HG03280 (cell line): ENCODE measurements around the gene DIS3L2.
"Not testable (repeated sequence)": the region's sequence is repeated elsewhere in the genome, so short reads cannot be mapped to it uniquely, and the experiment has no call there.

Experiments
- ATAC-seq: cut with Tn5 transposase; IDR thresholded peaks from one replicate; pipeline ENCODE4 v1.9.1; 2021; ENCODE audit warnings: mild to moderate bottlenecking, moderate library complexity; ENCODE audit not compliant: unreplicated experiment

Gene DIS3L2

DNA sequence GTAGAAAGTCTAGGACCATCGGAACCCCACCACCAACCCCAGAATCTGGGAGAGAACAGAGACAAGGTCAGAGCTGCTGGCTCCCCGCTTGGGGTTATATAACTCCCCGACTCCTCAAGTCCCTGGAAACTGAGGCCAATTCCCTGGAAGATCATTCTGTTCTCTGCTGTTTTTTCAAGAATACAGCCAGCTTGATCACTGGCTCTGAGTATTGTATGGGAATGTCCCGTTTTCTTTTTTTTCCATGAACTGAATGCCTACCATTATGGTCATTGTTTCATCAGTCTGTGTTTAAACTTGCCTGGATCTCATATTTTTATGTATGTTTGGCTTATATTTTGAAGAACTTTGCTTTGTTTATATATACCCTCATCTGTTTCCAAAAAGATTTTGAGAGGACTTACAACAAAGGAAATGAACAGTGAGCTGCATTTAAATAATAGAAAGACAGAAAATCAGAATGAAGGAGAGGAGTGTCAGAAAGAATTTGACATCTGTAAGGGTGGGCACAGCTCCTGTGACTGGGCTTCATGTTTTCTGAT, 327.0 kb downstream of the DIS3L2 start:
- ATAC-seq: no peak

DNA sequence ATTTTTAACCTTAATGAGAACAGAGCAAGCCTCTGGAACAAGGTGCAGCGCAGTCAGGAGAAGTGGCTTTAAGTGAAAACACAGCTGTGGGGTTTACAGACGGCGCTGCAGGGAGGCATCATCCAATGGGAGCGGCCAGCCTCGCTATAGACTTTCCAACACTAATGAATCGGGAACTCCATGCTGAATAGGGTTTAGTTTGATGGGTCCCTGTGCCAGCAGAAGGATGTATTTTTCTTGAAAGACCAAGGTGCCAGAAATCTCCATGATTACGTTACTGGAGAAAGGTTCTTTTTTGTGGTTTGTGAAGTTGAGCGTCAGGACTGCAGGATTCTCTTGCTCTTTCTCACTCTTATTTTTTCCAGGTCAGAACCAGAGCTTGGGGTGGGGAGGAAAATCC, 329.2 kb downstream of the DIS3L2 start:
- ATAC-seq: no peak

- no peak for ATAC-seq
These were observed 329.8 kb downstream of the DIS3L2 start for GRCh38 chr2:232291343-232291742.

DNA sequence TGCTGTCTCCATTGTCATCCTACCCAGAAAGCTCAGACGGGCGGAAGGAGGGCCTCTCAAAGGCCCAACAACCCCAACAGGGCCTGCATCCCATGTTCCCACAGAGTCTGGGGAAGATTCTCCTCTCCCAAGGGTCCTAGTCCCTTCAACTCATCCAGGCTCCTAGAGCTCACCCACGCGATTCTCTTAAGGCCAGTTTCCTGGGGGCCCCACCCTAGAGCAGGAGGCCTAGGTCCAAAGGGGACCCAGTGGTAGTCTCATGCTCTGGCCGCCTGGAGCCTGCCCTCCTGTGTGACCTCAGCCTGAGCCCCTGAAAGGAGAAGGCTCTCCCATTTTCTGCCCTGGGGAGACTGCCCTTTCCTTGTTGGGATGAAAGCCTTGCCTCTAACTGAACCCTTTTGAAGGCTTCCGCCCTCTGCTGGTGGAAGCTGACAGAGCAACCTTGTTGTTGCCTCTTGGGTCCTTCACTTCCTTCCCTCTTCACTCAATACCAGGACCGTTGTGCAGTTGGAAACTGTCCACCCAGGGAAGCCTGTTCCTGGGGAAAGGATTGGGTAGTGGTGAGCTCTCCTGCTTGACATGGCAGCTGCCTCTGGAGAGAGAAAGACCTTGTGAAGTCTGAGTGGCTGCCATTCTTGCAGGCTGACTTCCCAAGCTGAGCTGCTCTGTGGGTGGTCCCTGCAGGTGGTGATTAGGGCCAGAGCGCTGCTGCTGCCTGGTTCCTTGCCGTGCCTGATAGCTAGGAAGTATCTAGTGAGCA, 331.1 kb downstream of the DIS3L2 start:
- no peak for ATAC-seq

DNA sequence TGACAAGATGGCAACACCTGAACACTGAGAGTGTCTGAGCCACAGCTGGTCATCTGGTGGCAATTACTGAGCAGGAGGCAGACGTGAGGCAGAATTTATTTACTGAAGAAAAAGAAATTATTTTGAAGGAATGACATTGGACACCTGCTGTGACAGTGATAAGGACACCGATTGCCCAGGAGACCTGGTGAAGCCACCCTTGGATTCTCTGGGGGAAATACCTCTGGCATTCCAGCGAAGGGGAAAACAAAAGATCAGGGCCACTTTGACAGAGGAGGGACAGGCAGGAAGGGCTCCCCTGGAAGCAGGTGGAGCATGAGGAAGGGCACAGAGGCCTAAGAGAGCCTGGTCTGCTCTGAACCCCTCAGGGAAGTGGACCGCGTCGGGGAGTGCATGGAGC, 331.7 kb downstream of the DIS3L2 start:
- no peak for ATAC-seq

DNA sequence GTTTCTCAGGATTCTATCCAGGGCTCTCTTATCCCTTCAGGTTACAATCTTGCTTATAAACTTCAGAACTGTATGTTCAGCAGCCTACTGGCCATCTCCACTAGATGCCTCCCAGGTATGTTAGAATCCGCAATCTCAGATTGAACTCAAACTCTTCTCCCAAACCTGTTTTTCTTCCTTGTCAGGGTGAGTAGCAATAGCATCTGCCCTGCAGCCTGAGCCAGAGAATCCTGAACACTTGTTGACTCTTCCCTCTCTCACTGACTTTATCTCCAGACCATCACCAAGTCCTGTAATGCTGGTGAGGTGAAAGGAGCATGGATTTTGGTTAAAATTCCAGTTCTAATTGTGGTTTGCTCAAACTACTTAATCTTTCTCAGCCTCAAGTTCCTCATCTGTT, 334.5 kb downstream of the DIS3L2 start:
- ATAC-seq: no peak

- no peak for ATAC-seq
These were observed 335.4 kb downstream of the DIS3L2 start for GRCh38 chr2:232296776-232297525.

DNA sequence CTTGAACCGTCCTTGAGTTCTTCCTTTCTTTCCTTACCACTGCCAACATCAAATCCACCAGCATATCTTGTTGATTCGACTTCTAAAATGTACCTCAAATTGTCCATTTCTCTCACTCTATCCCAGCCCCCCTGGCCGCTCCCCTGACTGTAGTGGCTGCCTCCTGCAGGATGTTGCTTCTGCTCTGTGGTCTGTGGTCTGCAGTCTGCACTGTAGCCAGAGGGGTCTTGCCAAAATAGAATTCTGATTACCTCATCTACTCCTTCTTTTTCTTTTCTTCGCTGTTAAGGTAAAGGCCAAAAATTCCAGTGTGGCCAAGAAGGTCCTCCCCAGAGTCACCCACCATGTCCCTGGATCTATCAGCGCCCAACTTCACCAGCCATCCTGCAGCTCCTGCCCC, 337.6 kb downstream of the DIS3L2 start:
- ATAC-seq: no peak

DNA sequence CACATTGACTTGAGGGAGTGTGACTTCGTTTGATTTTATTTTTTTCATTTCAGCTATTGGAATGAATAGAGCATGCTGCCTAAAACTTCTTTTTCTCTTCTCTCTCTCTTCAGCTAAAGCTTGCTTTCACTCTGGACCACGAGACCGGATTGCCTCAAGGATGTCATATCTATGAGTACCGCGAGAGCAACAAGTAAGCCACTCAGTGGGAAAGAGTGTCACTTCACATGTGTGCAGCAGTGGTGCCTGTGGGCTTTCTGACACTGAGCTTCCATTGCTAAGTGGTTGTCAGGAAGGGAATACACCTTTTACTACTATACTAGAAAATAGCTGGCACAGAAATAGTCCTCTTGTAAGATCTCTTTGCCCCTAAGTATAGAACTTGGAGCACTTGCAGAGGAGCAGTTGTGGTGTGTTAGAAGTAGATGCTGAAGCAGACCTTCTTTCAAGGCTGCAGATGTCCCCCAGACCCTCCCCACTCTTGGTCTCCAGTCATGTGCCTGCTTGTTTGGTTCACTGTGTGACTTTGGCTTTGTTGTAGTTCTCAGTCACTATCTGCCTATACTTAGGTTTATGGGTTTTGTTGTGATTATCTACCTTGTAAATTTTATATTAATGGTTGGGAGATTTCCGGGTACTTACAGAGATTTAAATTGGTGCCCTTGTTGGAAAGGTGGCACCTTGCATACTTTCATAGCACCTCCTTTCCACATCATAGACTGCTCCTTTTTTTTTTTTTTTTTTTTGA, 338.6 kb downstream of the DIS3L2 start:
- no peak for ATAC-seq

DNA sequence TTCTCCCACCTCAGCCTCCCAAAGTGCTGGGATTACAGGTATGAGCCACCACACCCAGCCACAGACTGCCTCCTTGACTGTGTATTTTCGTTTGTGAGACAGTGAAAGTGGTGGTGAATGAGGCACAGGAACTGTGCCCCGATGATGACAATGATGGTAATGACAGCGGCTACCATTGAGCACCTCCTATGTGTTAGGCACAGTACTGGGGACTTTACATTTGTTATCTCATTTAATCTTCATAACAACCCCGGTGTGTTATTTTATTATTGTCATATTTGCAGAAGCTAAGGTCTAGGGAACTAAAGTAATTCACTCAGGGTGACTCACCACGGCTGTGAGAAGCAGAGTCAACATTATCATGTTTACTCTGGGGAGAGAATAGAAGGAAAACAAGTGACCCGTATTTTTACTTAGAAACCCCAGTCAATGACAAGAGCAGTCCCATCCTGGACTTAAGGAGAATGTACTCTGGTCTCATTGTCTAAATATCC, 339.4 kb downstream of the DIS3L2 start:
- ATAC-seq: no peak

- ATAC-seq: no peak
These were observed 342.7 kb downstream of the DIS3L2 start for GRCh38 chr2:232304236-232304635.

- no peak for ATAC-seq
These were observed 345.3 kb downstream of the DIS3L2 start for GRCh38 chr2:232306741-232307305.

DNA sequence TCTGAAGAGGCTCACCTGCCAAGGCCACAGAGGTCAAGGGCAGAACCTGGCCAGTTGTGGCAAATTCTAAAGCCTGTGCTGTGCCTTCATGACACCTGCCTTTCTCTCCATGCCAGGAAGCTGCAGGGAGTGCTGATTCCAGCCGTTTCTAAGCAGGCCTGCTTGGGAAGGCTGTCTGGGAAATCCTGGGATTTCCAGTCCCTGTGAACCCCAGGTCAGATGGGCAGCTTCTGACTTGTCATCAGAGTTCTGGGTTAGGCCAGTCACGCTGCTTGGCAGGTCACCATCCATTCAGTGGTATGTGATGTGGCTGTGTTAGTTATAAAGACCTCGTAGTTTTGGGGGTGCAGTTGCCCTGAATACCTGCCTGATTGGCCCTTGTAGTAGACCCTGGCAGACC, 346.3 kb downstream of the DIS3L2 start:
- no peak for ATAC-seq

DNA sequence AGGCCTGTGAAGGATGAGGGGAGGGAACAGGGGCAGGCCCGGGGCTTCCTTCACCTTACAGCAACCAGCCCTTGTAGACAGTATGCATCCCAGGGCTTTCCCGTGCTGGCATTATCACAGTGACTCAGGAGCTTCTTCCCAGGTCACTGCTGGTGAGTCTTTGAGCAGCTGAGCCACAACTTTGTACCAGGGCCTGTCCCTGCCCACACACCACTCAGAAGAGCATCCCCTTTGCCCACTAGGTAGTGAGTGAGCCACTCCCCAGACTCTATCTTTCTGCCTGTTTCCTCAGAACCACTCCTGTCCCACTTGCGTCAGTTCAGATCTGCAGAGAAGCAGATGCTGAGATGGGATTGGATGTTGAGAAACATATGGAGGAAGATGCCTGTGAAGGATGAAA, 347.5 kb downstream of the DIS3L2 start:
- no peak for ATAC-seq

GRCh38 chr2:232309592-232309991, 348.1 kb downstream of the DIS3L2 start:
- ATAC-seq: no peak

- no peak for ATAC-seq
These were observed 348.6 kb downstream of the DIS3L2 start for GRCh38 chr2:232310121-232310520.

GRCh38 chr2:232310696-232311095, 349.2 kb downstream of the DIS3L2 start:
- no peak for ATAC-seq

- not testable (repeated sequence) for ATAC-seq
These were observed 352.1 kb downstream of the DIS3L2 start for GRCh38 chr2:232313645-232314044.

DNA sequence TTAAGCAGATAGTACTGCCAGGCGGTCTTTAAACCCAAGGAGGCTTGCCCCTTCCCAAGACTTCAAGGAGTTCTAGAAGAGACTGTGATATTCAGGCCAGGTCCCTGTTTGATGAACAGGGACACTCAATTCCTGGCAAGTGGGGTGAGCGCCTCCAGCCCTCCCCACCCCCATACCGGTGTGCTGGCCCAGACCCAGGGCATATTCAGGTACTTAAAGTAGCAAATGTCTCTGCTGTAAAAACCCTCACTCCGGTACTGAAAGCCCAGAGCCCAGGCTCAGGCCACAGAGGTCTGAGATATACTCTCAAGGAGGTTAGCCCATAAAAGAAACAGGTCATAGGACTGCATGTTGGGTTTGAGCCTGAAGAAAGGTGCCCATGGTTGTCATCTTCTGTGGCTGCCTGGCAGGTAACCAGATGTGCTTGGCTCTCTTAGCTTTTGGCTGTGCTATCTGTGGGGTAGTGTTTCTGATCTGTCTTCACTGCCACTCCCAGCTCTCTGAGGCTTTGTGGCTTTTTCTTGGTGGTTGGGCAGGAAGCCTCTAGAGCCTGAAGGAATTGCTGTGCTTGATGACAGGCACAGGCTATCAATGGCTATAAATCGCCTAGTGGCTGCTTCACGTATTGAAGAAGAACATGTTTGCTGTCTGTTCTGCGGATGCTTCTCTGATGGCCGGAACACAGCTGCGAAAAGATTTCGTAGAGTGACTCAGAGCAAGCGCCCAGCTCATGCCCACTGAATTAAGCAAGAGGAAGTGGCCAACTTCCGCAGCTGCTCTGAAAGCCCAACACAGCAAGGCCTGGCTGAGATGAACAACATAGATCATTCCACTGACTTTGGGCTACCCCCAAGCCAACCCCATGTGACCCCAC, 353.8 kb downstream of the DIS3L2 start:
- peak; percentile 82 for ATAC-seq

GRCh38 chr2:232315923-232316299, 354.4 kb downstream of the DIS3L2 start:
- ATAC-seq: no peak
